Transverse colon (tissue), 4 donors: Measurements from ENCODE around the gene LRRC47. TPM values are rescaled to one million over a fixed set of nuclear protein-coding genes. Genes with fewer than 3 reads are reported as not detected.

Experiments
- DNase-seq: peaks from one replicate; pipeline ENCODE4 v3.0.0-alpha.2; 2019
- H3K27ac ChIP-seq, 4 donors: fragments of 200-600 bp; sonication (generic); 2 replicates each; pipeline ENCODE4 v1.5.1; 2016 to 2018; ENCODE audit warnings: inconsistent platforms in 4 of 4
- H3K27me3 ChIP-seq: fragments of 200-600 bp; sonication (generic); 2 replicates; pipeline ENCODE4 v1.5.1; 2017; ENCODE audit warnings: inconsistent platforms
- H3K36me3 ChIP-seq, 4 donors: fragments of 200-600 bp; sonication (generic); 2 replicates each; pipeline ENCODE4 v1.5.1; 2017 to 2019; ENCODE audit warnings: inconsistent platforms in 4 of 4
- H3K4me1 ChIP-seq, 4 donors: fragments of 200-600 bp; sonication (generic); 2 replicates each; pipeline ENCODE4 v1.5.1; 2017 to 2020; ENCODE audit warnings: inconsistent platforms in 4 of 4
- H3K4me3 ChIP-seq, 4 donors: fragments of 200-600 bp; sonication (generic); 1 replicate in 1 of 4; 2 replicates in 3 of 4; pipeline versions ENCODE4 v1.5.1 to v1.6.1; 2017 to 2019; ENCODE audit warnings: inconsistent platforms in 4 of 4
- H3K9me3 ChIP-seq, 2 donors: fragments of 200-600 bp; sonication (generic); 2 replicates each; pipeline ENCODE4 v1.5.1; 2017 to 2019; ENCODE audit warnings: inconsistent platforms in 2 of 2
- CTCF ChIP-seq, 5 experiments: fragments of 200-600 bp in 3 of 5; fragments of 450-650 bp in 2 of 5; sonication (generic) in 3 of 5; IDR thresholded peaks; 1 replicate in 2 of 5; 2 replicates in 3 of 5; pipeline ENCODE4 v1.5.1; 2016 to 2017; ENCODE audit warnings: antibody characterized with exemption in 5 of 5, inconsistent platforms in 3 of 5, mild to moderate bottlenecking in 2 of 5, moderate library complexity in 1 of 5
- EP300 ChIP-seq: sonication (generic); formaldehyde crosslinking; IDR thresholded peaks from one replicate; pipeline ENCODE4 v1.6.1; 2017; ENCODE audit warnings: antibody characterized with exemption, low read depth
- POLR2A ChIP-seq: fragments of 450-650 bp; IDR thresholded peaks from one replicate; pipeline ENCODE4 v1.6.1; 2016; ENCODE audit warnings: antibody characterized with exemption, mild to moderate bottlenecking, moderate library complexity
- POLR2AphosphoS5 ChIP-seq, 3 donors: sonication (generic); formaldehyde crosslinking; IDR thresholded peaks; one replicate each; pipeline ENCODE4 v1.6.1; 2016; ENCODE audit warnings: antibody characterized with exemption in 3 of 3
- WGBS, 2 donors: methylation state at CpG; one replicate each; pipeline ENCODE4 v1.1.5; 2018; ENCODE audit warnings: low coverage in 1 of 2; 5-methylcytosine and 5-hydroxymethylcytosine counted together
- in situ Hi-C, 4 donors: fragments of 200-750 bp; cut with MboI; loops; one replicate each; pipeline versions ENCODE4 v1.15.0 to v1.15.1; 2017; ENCODE audit warnings: low sequenced_read_pairs in 3 of 4, low pct_ligation_motif_present in 1 of 4, low pct_unique_long_range_greater_than_20kb in 1 of 4
- intact Hi-C: fragments of 100-400 bp; cut with DNase I; formaldehyde crosslinking; loops from one replicate; pipeline ENCODE4 v1.15.1; 2023; ENCODE audit warnings: low total_unique reads
- total RNA-seq, 4 donors: library from RNA; depleted of rRNA; stranded (reverse); fragments of >200 nt; gene quantifications; one replicate each; pipeline ENCODE4 v1.1.0, GENCODE V29; 2016

LRRC47 gene
- total RNA-seq, 4 donors from 2014 or later = 30.6 to 50.5 (median 38.0) TPM

GRCh38 chr1:3732434-3733093 is 63.7 kb downstream of the LRRC47 start:
- no peak for DNase-seq
- Histone ChIP-seq H3K4me3 (no peak overlapping the region), H3K4me1 (no peaks in the 10 kb centered on the region), H3K27ac (no peak overlapping the region), H3K27me3 (peaks cover 22% of the 10 kb centered on the region), H3K36me3 (no peaks in the 10 kb centered on the region), H3K9me3 (no peaks in the 10 kb centered on the region)
- in situ Hi-C loops (no loop called here), intact Hi-C loops (no loop called here)
- WGBS, 2 donors = 27% methylated on average over 18 of the region's 37 CpGs; no CpG with 5 or more reads in 1 of the 2 donors
- no peak for TF ChIP-seq CTCF (IDR thresholded peaks at IDR 0.05)

- Histone ChIP-seq H3K4me1 (no peaks in the 10 kb centered on the region), H3K9me3 (no peaks in the 10 kb centered on the region), H3K27me3 (peaks cover 25% of the 10 kb centered on the region), H3K27ac (no peak overlapping the region), H3K36me3 (no peaks in the 10 kb centered on the region), H3K4me3 (no peak overlapping the region)
- intact Hi-C loops (no loop called here), in situ Hi-C loops (no loop called here)
- no peak for DNase-seq
- no peak for TF ChIP-seq EP300
- no peak for TF ChIP-seq POLR2A
- TF ChIP-seq CTCF (IDR thresholded peaks at IDR 0.05) = no peak
- TF ChIP-seq POLR2AphosphoS5 (IDR thresholded peaks at IDR 0.05) = no peak
- WGBS, 2 donors = 64% methylated on average over 15 of the region's 25 CpGs; no CpG with 5 or more reads in 1 of the 2 donors
These were observed 64.5 kb downstream of the LRRC47 start for GRCh38 chr1:3731583-3732433.

GRCh38 chr1:3730543-3731247 is 65.6 kb downstream of the LRRC47 start:
- H3K36me3 ChIP-seq = no peaks in the 10 kb centered on the region
- no peak overlapping the region for H3K27ac ChIP-seq
- DNase-seq = no peak
- no peak overlapping the region for H3K4me3 ChIP-seq
- 20 to 75% methylated on average over 1 to 22 of the region's 25 CpGs for WGBS, 2 donors
- no peaks in the 10 kb centered on the region for H3K9me3 ChIP-seq
- peaks cover 25% of the 10 kb centered on the region for H3K27me3 ChIP-seq
- no peaks in the 10 kb centered on the region for H3K4me1 ChIP-seq
- no peak for TF ChIP-seq POLR2AphosphoS5 (IDR thresholded peaks at IDR 0.05)
- TF ChIP-seq EP300 = no peak
- no peak for TF ChIP-seq POLR2A
- no peak for TF ChIP-seq CTCF (IDR thresholded peaks at IDR 0.05)
- in situ Hi-C loops = no loop called here
- intact Hi-C loops = no loop called here
